Mesenteric fat pad (tissue), 1 donor: Measurements from ENCODE around the gene NVL. TPM values are rescaled to one million over a fixed set of nuclear protein-coding genes. Genes with fewer than 3 reads are reported as not detected.

Source experiments
- microRNA-seq: library from miRNA; unstranded; fragments of <30 nt; microRNA quantifications from one replicate; pipeline ENCODE4 v1.2.0, GENCODE V29; 2020; ENCODE audit warnings: borderline number of aligned reads
- total RNA-seq: library from RNA; stranded (reverse); fragmentation: NEBNext Ultra II Directional; extraction: Animal tissue kit (Norgen Biotek cat#: 25700); gene quantifications from one replicate; pipeline ENCODE4 v1.2.1, GENCODE V29; 2021
- donor health status: DM: yes; HTN: yes; CAD: no.

NVL gene
- total RNA-seq, 1 donor from 2014 or later: 23.0 TPM

Small RNA genes lying within 50 kb of the gene (microRNA-seq; reads per million reads assigned to microRNA genes)
- 2.2 reads per million for gene MIR320B2

Other genes starting within 250 kb of the NVL start
- gene FBXO28, start 216.1 kb downstream of the NVL start, total RNA-seq: 35.2 TPM
- 119 TPM for gene DEGS1, start 146.9 kb downstream of the NVL start, total RNA-seq
- gene CNIH4, start 26.7 kb upstream of the NVL start, total RNA-seq: 49.4 TPM
- gene WDR26, start 104.6 kb upstream of the NVL start, total RNA-seq: 100 TPM